HG02610 (cell line): ENCODE results near the gene NCBP2.

Experiments
- ATAC-seq: cut with Tn5 transposase; IDR thresholded peaks from one replicate; pipeline ENCODE4 v1.9.1; 2021; ENCODE audit warnings: mild to moderate bottlenecking, moderate library complexity; ENCODE audit not compliant: unreplicated experiment

Gene NCBP2

GRCh38 chr3:196942915-196943277, 568 bp upstream of the NCBP2 start:
- peak; percentile 8 for ATAC-seq

GRCh38 chr3:196941729-196942225, 551 bp downstream of the NCBP2 start:
- peak; percentile 19 for ATAC-seq

GRCh38 chr3:196938576-196938975, 3.8 kb downstream of the NCBP2 start:
- no peak for ATAC-seq

- no peak for ATAC-seq
These were observed 4.2 kb downstream of the NCBP2 start for GRCh38 chr3:196938124-196938523.

- ATAC-seq, result no peak
These were observed 6.0 kb downstream of the NCBP2 start for GRCh38 chr3:196936288-196936687.

GRCh38 chr3:196932600-196932999, 9.7 kb downstream of the NCBP2 start:
- ATAC-seq, result no peak

- ATAC-seq, result no peak
These were observed 10.3 kb downstream of the NCBP2 start for GRCh38 chr3:196931828-196932587.

GRCh38 chr3:196931157-196931556, 11.2 kb downstream of the NCBP2 start:
- ATAC-seq, result no peak

- ATAC-seq, result no peak
These were observed 14.5 kb downstream of the NCBP2 start for GRCh38 chr3:196927571-196928453.

- ATAC-seq, result no peak
These were observed 21.6 kb downstream of the NCBP2 start for GRCh38 chr3:196920733-196921132.

GRCh38 chr3:196918968-196919367, 23.4 kb downstream of the NCBP2 start:
- no peak for ATAC-seq

- no peak for ATAC-seq
These were observed 25.3 kb downstream of the NCBP2 start for GRCh38 chr3:196916995-196917394.

- ATAC-seq, result no peak
These were observed 26.1 kb downstream of the NCBP2 start for GRCh38 chr3:196916221-196916620.

- no peak for ATAC-seq
These were observed 27.0 kb downstream of the NCBP2 start for GRCh38 chr3:196915375-196915774.

GRCh38 chr3:196914866-196915265, 27.5 kb downstream of the NCBP2 start:
- no peak for ATAC-seq

GRCh38 chr3:196903740-196904139, 38.6 kb downstream of the NCBP2 start:
- ATAC-seq, result no peak

- no peak for ATAC-seq
These were observed 40.0 kb downstream of the NCBP2 start for GRCh38 chr3:196902296-196902695.

- no peak for ATAC-seq
These were observed 40.6 kb downstream of the NCBP2 start for GRCh38 chr3:196901768-196902167.

- no peak for ATAC-seq
These were observed 46.1 kb downstream of the NCBP2 start for GRCh38 chr3:196896229-196896628.

- ATAC-seq, result no peak
These were observed 47.6 kb downstream of the NCBP2 start for GRCh38 chr3:196894557-196895295.
